ENCODE measurements around the gene FOXC1. TPM values are rescaled to one million over a fixed set of nuclear protein-coding genes. Genes with fewer than 3 reads are reported as not detected.

The FOXC1 gene
- total RNA-seq, 4 donors from 2014 or later, result 0.75 to 0.96 (median 0.79) TPM

GRCh38 chr6:1615151-1615852, 5.6 kb downstream of the FOXC1 start:
- in situ Hi-C loops (cut with MboI; ENCODE audit: low pct_ligation_motif_present in 1 of 4, low pct_unique_long_range_greater_than_20kb in 1 of 4, low sequenced_read_pairs in 3 of 4) (no loop called here), intact Hi-C loops (cut with DNase I; ENCODE audit: low total_unique reads) (no loop called here)
- Histone ChIP-seq H3K27ac (no peak overlapping the region), H3K27me3 (peaks cover 100% of the 10 kb centered on the region), H3K9me3 (no peaks in the 10 kb centered on the region), H3K4me1 (peaks cover 2 to 42% (median 33%) of the 10 kb centered on the region in 4 donors), H3K36me3 (no peaks in the 10 kb centered on the region), H3K4me3 (peak overlapping the region in 1 of 4 donors; percentile 22)
- 60% methylated on average over 50 of the region's 50 CpGs; no CpG with 5 or more reads in 1 of the 2 donors for WGBS, 2 donors (ENCODE audit: low coverage in 1 of 2)
- TF ChIP-seq EP300 (IDR thresholded peaks at IDR 0.05; ENCODE audit: low read depth), result no peak
- TF ChIP-seq CTCF (IDR thresholded peaks at IDR 0.05), result no peak
- no peak for TF ChIP-seq POLR2AphosphoS5 (IDR thresholded peaks at IDR 0.05)
- TF ChIP-seq POLR2A (IDR thresholded peaks at IDR 0.05), result no peak
- DNase-seq, result no peak

GRCh38 chr6:1615853-1616420, 6.2 kb downstream of the FOXC1 start:
- 83 to 89% methylated on average over 6 to 10 of the region's 10 CpGs for WGBS, 2 donors (ENCODE audit: low coverage in 1 of 2)
- Histone ChIP-seq H3K4me1 (peaks cover 2 to 38% (median 31%) of the 10 kb centered on the region in 4 donors), H3K9me3 (no peaks in the 10 kb centered on the region), H3K27me3 (peaks cover 100% of the 10 kb centered on the region), H3K27ac (no peak overlapping the region), H3K36me3 (no peaks in the 10 kb centered on the region), H3K4me3 (no peak overlapping the region)
- intact Hi-C loops (cut with DNase I; ENCODE audit: low total_unique reads) (no loop called here), in situ Hi-C loops (cut with MboI; ENCODE audit: low pct_ligation_motif_present in 1 of 4, low pct_unique_long_range_greater_than_20kb in 1 of 4, low sequenced_read_pairs in 3 of 4) (no loop called here)
- no peak for DNase-seq
- TF ChIP-seq POLR2AphosphoS5 (IDR thresholded peaks at IDR 0.05), result no peak
- TF ChIP-seq CTCF (IDR thresholded peaks at IDR 0.05), result no peak
- TF ChIP-seq POLR2A (IDR thresholded peaks at IDR 0.05), result no peak
- TF ChIP-seq EP300 (IDR thresholded peaks at IDR 0.05; ENCODE audit: low read depth), result no peak

- DNase-seq, result no peak
- 67 to 79% methylated on average over 1 to 11 of the region's 11 CpGs for WGBS, 2 donors (ENCODE audit: low coverage in 1 of 2)
- H3K4me3 ChIP-seq, result no peak overlapping the region
These were observed 7.2 kb downstream of the FOXC1 start for GRCh38 chr6:1616701-1617463.

GRCh38 chr6:1617466-1618310, 8.0 kb downstream of the FOXC1 start:
- no peak for TF ChIP-seq POLR2AphosphoS5 (IDR thresholded peaks at IDR 0.05)
- H3K27me3 ChIP-seq, result peaks cover 100% of the 10 kb centered on the region
- no peak for DNase-seq
- WGBS, 2 donors (ENCODE audit: low coverage in 1 of 2), result 83 to 85% methylated on average over 12 to 19 of the region's 21 CpGs
- peaks cover 2 to 25% (median 19%) of the 10 kb centered on the region in 4 donors for H3K4me1 ChIP-seq
- in situ Hi-C loops (cut with MboI; ENCODE audit: low pct_ligation_motif_present in 1 of 4, low pct_unique_long_range_greater_than_20kb in 1 of 4, low sequenced_read_pairs in 3 of 4) (no loop called here), intact Hi-C loops (cut with DNase I; ENCODE audit: low total_unique reads) (no loop called here)
- H3K36me3 ChIP-seq, result no peaks in the 10 kb centered on the region
- no peak overlapping the region for H3K27ac ChIP-seq
- no peaks in the 10 kb centered on the region for H3K9me3 ChIP-seq
- no peak overlapping the region for H3K4me3 ChIP-seq

More at GRCh38 chr6:1616701-1617463, 7.2 kb downstream of the FOXC1 start:
- H3K27ac ChIP-seq, result no peak overlapping the region
- no peaks in the 10 kb centered on the region for H3K9me3 ChIP-seq
- H3K36me3 ChIP-seq, result no peaks in the 10 kb centered on the region
- H3K27me3 ChIP-seq, result peaks cover 100% of the 10 kb centered on the region
- TF ChIP-seq POLR2AphosphoS5 (IDR thresholded peaks at IDR 0.05), result no peak
- TF ChIP-seq EP300 (IDR thresholded peaks at IDR 0.05; ENCODE audit: low read depth), result no peak
- TF ChIP-seq POLR2A (IDR thresholded peaks at IDR 0.05), result no peak
- intact Hi-C loops (cut with DNase I; ENCODE audit: low total_unique reads), result no loop called here
- in situ Hi-C loops (cut with MboI; ENCODE audit: low pct_ligation_motif_present in 1 of 4, low pct_unique_long_range_greater_than_20kb in 1 of 4, low sequenced_read_pairs in 3 of 4), result no loop called here
- peaks cover 2 to 30% (median 26%) of the 10 kb centered on the region in 4 donors for H3K4me1 ChIP-seq

All from transverse colon (tissue), 4 donors.